ENCODE data around the gene COPRS. TPM values are rescaled to one million over a fixed set of nuclear protein-coding genes. Genes with fewer than 3 reads are reported as not detected.

The COPRS gene
- total RNA-seq, 2 donors from 2014 or later, result 74.5 to 157 TPM

- TF ChIP-seq CTCF (IDR thresholded peaks at IDR 0.05), result no peak
- H3K36me3 ChIP-seq, result no peaks in the 10 kb centered on the region
- H3K4me1 ChIP-seq (ENCODE audit: control insufficient read depth in 1 of 2, low read depth in 2 of 2), result peaks cover 5 to 22% of the 10 kb centered on the region in 2 donors
- DNase-seq (ENCODE audit: low spot score), result no peak
- H3K4me3 ChIP-seq, result no peak overlapping the region
- H3K27me3 ChIP-seq (replicated peaks; ENCODE audit: insufficient read depth), result no peaks in the 10 kb centered on the region
- no peaks in the 10 kb centered on the region for H3K9me3 ChIP-seq
- no peak overlapping the region for H3K27ac ChIP-seq
- no peak for ATAC-seq (ENCODE audit: insufficient number of reproducible peaks, low FRiP score, low read depth)
Observed at GRCh38 chr17:31838636-31839225, 20.3 kb downstream of the COPRS start.

GRCh38 chr17:31835984-31836383, 23.1 kb downstream of the COPRS start:
- Histone ChIP-seq H3K4me3 (no peak overlapping the region), H3K36me3 (no peaks in the 10 kb centered on the region), H3K27me3 (replicated peaks; ENCODE audit: insufficient read depth) (no peaks in the 10 kb centered on the region), H3K27ac (no peak overlapping the region), H3K9me3 (no peaks in the 10 kb centered on the region), H3K4me1 (ENCODE audit: control insufficient read depth in 1 of 2, low read depth in 2 of 2) (peaks cover 0 to 9% of the 10 kb centered on the region in 2 donors)
- ATAC-seq (ENCODE audit: insufficient number of reproducible peaks, low FRiP score, low read depth) (no peak), DNase-seq (ENCODE audit: low spot score) (no peak)
- TF ChIP-seq CTCF (IDR thresholded peaks at IDR 0.05), result no peak

GRCh38 chr17:31834448-31834847, 24.6 kb downstream of the COPRS start:
- TF ChIP-seq CTCF (IDR thresholded peaks at IDR 0.05), result no peak

GRCh38 chr17:31832746-31833145, 26.3 kb downstream of the COPRS start:
- no peak for DNase-seq (ENCODE audit: low spot score)

More at GRCh38 chr17:31834448-31834847, 24.6 kb downstream of the COPRS start:
- no peak for ATAC-seq (ENCODE audit: insufficient number of reproducible peaks, low FRiP score, low read depth)
- H3K4me1 ChIP-seq (ENCODE audit: control insufficient read depth in 1 of 2, low read depth in 2 of 2), result peaks cover 0 to 8% of the 10 kb centered on the region in 2 donors
- no peak overlapping the region for H3K27ac ChIP-seq
- no peaks in the 10 kb centered on the region for H3K27me3 ChIP-seq (replicated peaks; ENCODE audit: insufficient read depth)
- DNase-seq (ENCODE audit: low spot score), result no peak
- H3K4me3 ChIP-seq, result no peak overlapping the region
- no peaks in the 10 kb centered on the region for H3K36me3 ChIP-seq
- no peaks in the 10 kb centered on the region for H3K9me3 ChIP-seq

More at GRCh38 chr17:31832746-31833145, 26.3 kb downstream of the COPRS start:
- H3K36me3 ChIP-seq, result no peaks in the 10 kb centered on the region
- peaks cover 0 to 8% of the 10 kb centered on the region in 2 donors for H3K4me1 ChIP-seq (ENCODE audit: control insufficient read depth in 1 of 2, low read depth in 2 of 2)
- no peaks in the 10 kb centered on the region for H3K9me3 ChIP-seq
- no peak overlapping the region for H3K27ac ChIP-seq
- no peak for TF ChIP-seq CTCF (IDR thresholded peaks at IDR 0.05)
- ATAC-seq (ENCODE audit: insufficient number of reproducible peaks, low FRiP score, low read depth), result no peak
- no peaks in the 10 kb centered on the region for H3K27me3 ChIP-seq (replicated peaks; ENCODE audit: insufficient read depth)
- H3K4me3 ChIP-seq, result no peak overlapping the region
